Gastroesophageal sphincter (tissue), 3 donors: ENCODE results near the gene C15orf39.

ENCODE experiments used
- EP300 ChIP-seq: sonication (generic); formaldehyde crosslinking; IDR thresholded peaks from one replicate; pipeline ENCODE4 v1.6.1; 2017; ENCODE audit warnings: antibody characterized with exemption, mild to moderate bottlenecking
- POLR2A ChIP-seq, 2 donors: fragments of 450-650 bp; IDR thresholded peaks; one replicate each; pipeline ENCODE4 v1.6.1; 2017; ENCODE audit warnings: antibody characterized with exemption in 2 of 2, mild to moderate bottlenecking in 2 of 2, moderate library complexity in 1 of 2
- POLR2AphosphoS5 ChIP-seq: sonication (generic); formaldehyde crosslinking; IDR thresholded peaks from one replicate; pipeline ENCODE4 v1.6.1; 2017; ENCODE audit warnings: antibody characterized with exemption
- TF ChIP-seq, protein P1 (sequence below), 4 experiments: fragments of 200-600 bp in 2 of 4; fragments of 450-650 bp in 2 of 4; sonication (generic) in 1 of 4; IDR thresholded peaks; one replicate each; pipeline ENCODE4 v1.5.1; 2017 to 2019; ENCODE audit warnings: antibody characterized with exemption in 4 of 4, mild to moderate bottlenecking in 2 of 4, moderate library complexity in 2 of 4

- TF ChIP-seq POLR2AphosphoS5: no peak
- TF ChIP-seq, protein P1, sequence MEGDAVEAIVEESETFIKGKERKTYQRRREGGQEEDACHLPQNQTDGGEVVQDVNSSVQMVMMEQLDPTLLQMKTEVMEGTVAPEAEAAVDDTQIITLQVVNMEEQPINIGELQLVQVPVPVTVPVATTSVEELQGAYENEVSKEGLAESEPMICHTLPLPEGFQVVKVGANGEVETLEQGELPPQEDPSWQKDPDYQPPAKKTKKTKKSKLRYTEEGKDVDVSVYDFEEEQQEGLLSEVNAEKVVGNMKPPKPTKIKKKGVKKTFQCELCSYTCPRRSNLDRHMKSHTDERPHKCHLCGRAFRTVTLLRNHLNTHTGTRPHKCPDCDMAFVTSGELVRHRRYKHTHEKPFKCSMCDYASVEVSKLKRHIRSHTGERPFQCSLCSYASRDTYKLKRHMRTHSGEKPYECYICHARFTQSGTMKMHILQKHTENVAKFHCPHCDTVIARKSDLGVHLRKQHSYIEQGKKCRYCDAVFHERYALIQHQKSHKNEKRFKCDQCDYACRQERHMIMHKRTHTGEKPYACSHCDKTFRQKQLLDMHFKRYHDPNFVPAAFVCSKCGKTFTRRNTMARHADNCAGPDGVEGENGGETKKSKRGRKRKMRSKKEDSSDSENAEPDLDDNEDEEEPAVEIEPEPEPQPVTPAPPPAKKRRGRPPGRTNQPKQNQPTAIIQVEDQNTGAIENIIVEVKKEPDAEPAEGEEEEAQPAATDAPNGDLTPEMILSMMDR (IDR thresholded peaks at IDR 0.05): no peak
- TF ChIP-seq EP300: no peak
- no peak for TF ChIP-seq POLR2A (IDR thresholded peaks at IDR 0.05)
Observed at GRCh38 chr15:75172284-75172820, 29.3 kb upstream of the C15orf39 start.
